WTC11 (cell line): ENCODE measurements around the gene SP140. TPM values are rescaled to one million over a fixed set of nuclear protein-coding genes. Genes with fewer than 3 reads are reported as not detected.

Experiments
- ATAC-seq: fragments of 200-7000 bp; cut with Tn5 transposase; 2 replicates; pipeline ENCODE4 v1.10.0; 2021; ENCODE audit warnings: mild to moderate bottlenecking, moderate library complexity
- CTCF ChIA-PET: fragments of 300-600 bp; sonication (Branson Sonifier 250); formaldehyde crosslinking; loops from one replicate; lab custom pipeline; 2021; ENCODE audit warnings: antibody characterized with exemption; lab: Charles Lee
- POLR2A ChIA-PET: fragments of 350-600 bp; sonication (Branson Sonifier 250); formaldehyde crosslinking; loops from one replicate; lab custom pipeline; 2021; ENCODE audit warnings: antibody characterized with exemption; lab: Charles Lee
- DNase-seq: peaks from one replicate; pipeline ENCODE4 v3.0.0; 2021; ENCODE audit warnings: low spot score
- H3K27ac Mint-ChIP-seq: 2 replicates; pipeline ENCODE4 v1.8.0; 2021; ENCODE audit warnings: mixed read lengths
- H3K27me3 Mint-ChIP-seq: 2 replicates; pipeline ENCODE4 v1.8.0; 2021; ENCODE audit warnings: low read depth, mild to moderate bottlenecking, moderate library complexity, mixed read lengths
- H3K36me3 Mint-ChIP-seq: 2 replicates; pipeline ENCODE4 v1.8.0; 2021; ENCODE audit warnings: mixed read lengths
- H3K4me1 Mint-ChIP-seq: 2 replicates; pipeline ENCODE4 v1.8.0; 2022; ENCODE audit warnings: mixed read lengths
- H3K4me3 Mint-ChIP-seq: 2 replicates; pipeline ENCODE4 v1.8.0; 2021; ENCODE audit warnings: mild to moderate bottlenecking, moderate library complexity, mixed read lengths
- H3K9me3 Mint-ChIP-seq: 2 replicates; pipeline ENCODE4 v1.8.0; 2021; ENCODE audit warnings: mixed read lengths
- CBFB ChIP-seq: sonication (generic); formaldehyde crosslinking; IDR thresholded peaks from 2 replicates; pipeline ENCODE4 v1.8.1; 2022; ENCODE audit warnings: mild to moderate bottlenecking, low read depth, missing genetic modification reagents
- CREM ChIP-seq: sonication (generic); formaldehyde crosslinking; IDR thresholded peaks from 2 replicates; pipeline ENCODE4 v1.8.1; 2022; ENCODE audit warnings: mild to moderate bottlenecking, missing genetic modification reagents, moderate library complexity
- ESRRA ChIP-seq: sonication (generic); formaldehyde crosslinking; IDR thresholded peaks from 2 replicates; pipeline ENCODE4 v1.8.1; 2022; ENCODE audit warnings: mild to moderate bottlenecking, missing genetic modification reagents, borderline replicate concordance
- FOXJ3 ChIP-seq: sonication (generic); formaldehyde crosslinking; IDR thresholded peaks from 2 replicates; pipeline ENCODE4 v1.9.0; 2021; ENCODE audit warnings: missing genetic modification reagents, mild to moderate bottlenecking, borderline replicate concordance
- KAT7 ChIP-seq: sonication (generic); formaldehyde crosslinking; IDR thresholded peaks from 2 replicates; pipeline ENCODE4 v1.8.1; 2023; ENCODE audit warnings: missing genetic modification reagents, mild to moderate bottlenecking, borderline replicate concordance
- NR2C2 ChIP-seq: sonication (generic); formaldehyde crosslinking; IDR thresholded peaks from 2 replicates; pipeline ENCODE4 v1.8.0; 2022; ENCODE audit warnings: mild to moderate bottlenecking, missing genetic modification reagents
- SMAD3 ChIP-seq: sonication (generic); formaldehyde crosslinking; IDR thresholded peaks from 2 replicates; pipeline ENCODE4 v1.8.0; 2022; ENCODE audit warnings: missing genetic modification reagents, mild to moderate bottlenecking, borderline replicate concordance
- TEAD1 ChIP-seq: sonication (generic); formaldehyde crosslinking; IDR thresholded peaks from 2 replicates; pipeline ENCODE4 v1.8.0; 2022; ENCODE audit warnings: mild to moderate bottlenecking, missing genetic modification reagents
- TP53 ChIP-seq: sonication (generic); formaldehyde crosslinking; IDR thresholded peaks from 2 replicates; pipeline ENCODE4 v1.8.1; 2023; ENCODE audit warnings: mild to moderate bottlenecking, missing genetic modification reagents
- ZBTB21 ChIP-seq: sonication (generic); formaldehyde crosslinking; IDR thresholded peaks from 2 replicates; pipeline ENCODE4 v1.8.1; 2023; ENCODE audit warnings: mild to moderate bottlenecking, missing genetic modification reagents, borderline replicate concordance
- ZNF121 ChIP-seq: sonication (generic); formaldehyde crosslinking; IDR thresholded peaks from 2 replicates; pipeline ENCODE4 v1.8.0; 2023; ENCODE audit warnings: missing genetic modification reagents
- ZNF232 ChIP-seq: sonication (generic); formaldehyde crosslinking; IDR thresholded peaks from 2 replicates; pipeline ENCODE4 v1.8.0; 2022; ENCODE audit warnings: mild to moderate bottlenecking, missing genetic modification reagents
- ZNF396 ChIP-seq: fragments of 250-450 bp; sonication (Bioruptor Pico); IDR thresholded peaks from 2 replicates; pipeline ENCODE4 v1.8.0; 2021; ENCODE audit warnings: mild to moderate bottlenecking, moderate library complexity, borderline replicate concordance
- ZNF671 ChIP-seq: fragments of 250-450 bp; sonication (Bioruptor Pico); IDR thresholded peaks from 2 replicates; pipeline ENCODE4 v1.8.0; 2021; ENCODE audit warnings: mild to moderate bottlenecking
- total RNA-seq: library from RNA; stranded (reverse); gene quantifications from 3 replicates; pipeline ENCODE4 v1.2.3, GENCODE V29; 2021
- TF ChIP-seq, protein P1 (sequence below): fragments of 250-450 bp; sonication (Bioruptor Pico); conservative IDR thresholded peaks from 2 replicates; pipeline ENCODE4 v1.9.0; 2021; ENCODE audit warnings: mild to moderate bottlenecking
- TF ChIP-seq, protein P2 (sequence below): sonication (generic); formaldehyde crosslinking; IDR thresholded peaks from 2 replicates; pipeline ENCODE4 v1.8.0; 2022; ENCODE audit warnings: mild to moderate bottlenecking, missing genetic modification reagents
- TF ChIP-seq, protein P3 (sequence below): sonication (generic); formaldehyde crosslinking; IDR thresholded peaks from 2 replicates; pipeline ENCODE4 v1.8.0; 2022; ENCODE audit warnings: mild to moderate bottlenecking, missing genetic modification reagents
- TF ChIP-seq, protein P4 (sequence below): sonication (generic); formaldehyde crosslinking; IDR thresholded peaks from 2 replicates; pipeline ENCODE4 v1.8.1; 2023; ENCODE audit warnings: mild to moderate bottlenecking, missing genetic modification reagents, moderate library complexity
- TF ChIP-seq, protein P5 (sequence below): sonication (generic); formaldehyde crosslinking; IDR thresholded peaks from 2 replicates; pipeline ENCODE4 v1.8.1; 2023; ENCODE audit warnings: mild to moderate bottlenecking, missing genetic modification reagents
- TF ChIP-seq, protein P6 (sequence below): sonication (generic); formaldehyde crosslinking; IDR thresholded peaks from 2 replicates; pipeline ENCODE4 v1.8.1; 2022; ENCODE audit warnings: low read depth, mild to moderate bottlenecking, moderate library complexity, missing genetic modification reagents, borderline replicate concordance
- TF ChIP-seq, protein P7 (sequence below): sonication (generic); formaldehyde crosslinking; IDR thresholded peaks from 2 replicates; pipeline ENCODE4 v1.8.0; 2022; ENCODE audit warnings: mild to moderate bottlenecking, missing genetic modification reagents
- TF ChIP-seq, protein P8 (sequence below): sonication (generic); formaldehyde crosslinking; IDR thresholded peaks from 2 replicates; pipeline ENCODE4 v1.8.0; 2022; ENCODE audit warnings: mild to moderate bottlenecking, missing genetic modification reagents

Gene SP140
- total RNA-seq, 1 experiment from 2014 or later, result 0.66 TPM

DNA sequence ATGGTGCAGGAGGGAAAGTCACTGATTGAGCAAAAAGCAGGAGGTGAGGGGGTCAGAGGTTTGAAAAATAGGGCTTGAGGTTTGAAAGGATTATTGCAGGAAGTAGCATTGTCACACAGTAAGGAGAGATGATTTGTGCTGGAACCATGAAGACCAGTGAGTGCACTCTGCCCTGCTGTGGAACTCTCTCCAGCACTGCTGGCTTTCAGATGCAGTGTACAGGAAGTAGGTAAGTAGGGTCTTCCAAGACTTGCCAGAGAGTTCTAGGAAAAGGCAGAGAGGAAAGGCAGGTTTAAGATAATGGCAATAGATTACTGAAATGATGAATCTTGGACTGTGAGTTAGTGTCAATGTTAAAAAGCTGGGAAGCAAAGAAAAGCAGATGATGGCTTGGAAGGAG lies 17.0 kb upstream of the SP140 start (continued):
- TF ChIP-seq, protein P1, sequence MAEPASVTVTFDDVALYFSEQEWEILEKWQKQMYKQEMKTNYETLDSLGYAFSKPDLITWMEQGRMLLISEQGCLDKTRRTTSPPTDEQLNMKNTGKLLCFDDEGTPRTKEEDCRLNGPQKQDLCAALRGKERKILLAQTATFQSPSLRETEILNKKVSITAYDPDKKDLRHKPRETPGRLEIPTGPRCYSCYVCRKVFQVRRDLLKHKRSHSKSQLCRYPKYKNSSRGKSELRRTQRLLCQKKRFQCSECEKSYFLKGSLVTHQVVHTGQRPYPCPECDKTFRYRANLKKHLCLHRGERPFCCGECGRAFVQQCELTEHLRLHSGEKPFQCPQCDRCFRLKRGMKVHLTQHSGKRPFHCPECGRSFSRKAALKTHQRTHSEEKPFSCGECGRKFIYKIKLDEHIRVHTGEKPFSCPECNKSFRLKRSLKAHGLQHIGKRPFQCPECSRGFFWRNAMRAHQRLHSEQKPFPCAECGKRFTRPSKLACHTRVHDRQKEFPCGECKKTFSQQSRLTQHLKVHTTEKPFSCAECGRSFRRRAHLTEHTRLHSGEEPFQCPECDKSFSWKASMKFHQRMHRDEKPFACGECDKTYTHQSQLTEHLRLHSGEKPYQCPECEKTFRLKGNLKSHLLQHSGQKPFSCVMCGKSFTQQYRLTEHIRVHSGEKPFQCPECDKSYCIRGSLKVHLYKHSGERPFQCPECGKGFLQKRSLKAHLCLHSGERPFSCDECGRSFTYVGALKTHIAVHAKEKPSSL (CRISPR knock-in tag), result no peak
- TF ChIP-seq, protein P2, sequence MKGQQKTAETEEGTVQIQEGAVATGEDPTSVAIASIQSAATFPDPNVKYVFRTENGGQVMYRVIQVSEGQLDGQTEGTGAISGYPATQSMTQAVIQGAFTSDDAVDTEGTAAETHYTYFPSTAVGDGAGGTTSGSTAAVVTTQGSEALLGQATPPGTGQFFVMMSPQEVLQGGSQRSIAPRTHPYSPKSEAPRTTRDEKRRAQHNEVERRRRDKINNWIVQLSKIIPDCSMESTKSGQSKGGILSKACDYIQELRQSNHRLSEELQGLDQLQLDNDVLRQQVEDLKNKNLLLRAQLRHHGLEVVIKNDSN (CRISPR knock-in tag), result no peak
- TF ChIP-seq, protein P3, sequence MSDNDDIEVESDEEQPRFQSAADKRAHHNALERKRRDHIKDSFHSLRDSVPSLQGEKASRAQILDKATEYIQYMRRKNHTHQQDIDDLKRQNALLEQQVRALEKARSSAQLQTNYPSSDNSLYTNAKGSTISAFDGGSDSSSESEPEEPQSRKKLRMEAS, result no peak
- TF ChIP-seq, protein P4, sequence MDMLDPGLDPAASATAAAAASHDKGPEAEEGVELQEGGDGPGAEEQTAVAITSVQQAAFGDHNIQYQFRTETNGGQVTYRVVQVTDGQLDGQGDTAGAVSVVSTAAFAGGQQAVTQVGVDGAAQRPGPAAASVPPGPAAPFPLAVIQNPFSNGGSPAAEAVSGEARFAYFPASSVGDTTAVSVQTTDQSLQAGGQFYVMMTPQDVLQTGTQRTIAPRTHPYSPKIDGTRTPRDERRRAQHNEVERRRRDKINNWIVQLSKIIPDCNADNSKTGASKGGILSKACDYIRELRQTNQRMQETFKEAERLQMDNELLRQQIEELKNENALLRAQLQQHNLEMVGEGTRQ (CRISPR knock-in tag), result no peak
- no peak for TF ChIP-seq ZNF671
- no peak for TF ChIP-seq CBFB (CRISPR knock-in tag)
- no peak for TF ChIP-seq ZNF232 (CRISPR knock-in tag)
- no peak for TF ChIP-seq ZBTB21 (CRISPR knock-in tag)
- TF ChIP-seq KAT7 (CRISPR knock-in tag), result no peak
- no peak for TF ChIP-seq CREM
- TF ChIP-seq NR2C2 (CRISPR knock-in tag), result no peak
- TF ChIP-seq, protein P5, sequence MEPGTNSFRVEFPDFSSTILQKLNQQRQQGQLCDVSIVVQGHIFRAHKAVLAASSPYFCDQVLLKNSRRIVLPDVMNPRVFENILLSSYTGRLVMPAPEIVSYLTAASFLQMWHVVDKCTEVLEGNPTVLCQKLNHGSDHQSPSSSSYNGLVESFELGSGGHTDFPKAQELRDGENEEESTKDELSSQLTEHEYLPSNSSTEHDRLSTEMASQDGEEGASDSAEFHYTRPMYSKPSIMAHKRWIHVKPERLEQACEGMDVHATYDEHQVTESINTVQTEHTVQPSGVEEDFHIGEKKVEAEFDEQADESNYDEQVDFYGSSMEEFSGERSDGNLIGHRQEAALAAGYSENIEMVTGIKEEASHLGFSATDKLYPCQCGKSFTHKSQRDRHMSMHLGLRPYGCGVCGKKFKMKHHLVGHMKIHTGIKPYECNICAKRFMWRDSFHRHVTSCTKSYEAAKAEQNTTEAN (CRISPR knock-in tag), result no peak
- TF ChIP-seq, protein P6, sequence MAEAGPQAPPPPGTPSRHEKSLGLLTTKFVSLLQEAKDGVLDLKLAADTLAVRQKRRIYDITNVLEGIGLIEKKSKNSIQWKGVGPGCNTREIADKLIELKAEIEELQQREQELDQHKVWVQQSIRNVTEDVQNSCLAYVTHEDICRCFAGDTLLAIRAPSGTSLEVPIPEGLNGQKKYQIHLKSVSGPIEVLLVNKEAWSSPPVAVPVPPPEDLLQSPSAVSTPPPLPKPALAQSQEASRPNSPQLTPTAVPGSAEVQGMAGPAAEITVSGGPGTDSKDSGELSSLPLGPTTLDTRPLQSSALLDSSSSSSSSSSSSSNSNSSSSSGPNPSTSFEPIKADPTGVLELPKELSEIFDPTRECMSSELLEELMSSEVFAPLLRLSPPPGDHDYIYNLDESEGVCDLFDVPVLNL, result no peak

DNA sequence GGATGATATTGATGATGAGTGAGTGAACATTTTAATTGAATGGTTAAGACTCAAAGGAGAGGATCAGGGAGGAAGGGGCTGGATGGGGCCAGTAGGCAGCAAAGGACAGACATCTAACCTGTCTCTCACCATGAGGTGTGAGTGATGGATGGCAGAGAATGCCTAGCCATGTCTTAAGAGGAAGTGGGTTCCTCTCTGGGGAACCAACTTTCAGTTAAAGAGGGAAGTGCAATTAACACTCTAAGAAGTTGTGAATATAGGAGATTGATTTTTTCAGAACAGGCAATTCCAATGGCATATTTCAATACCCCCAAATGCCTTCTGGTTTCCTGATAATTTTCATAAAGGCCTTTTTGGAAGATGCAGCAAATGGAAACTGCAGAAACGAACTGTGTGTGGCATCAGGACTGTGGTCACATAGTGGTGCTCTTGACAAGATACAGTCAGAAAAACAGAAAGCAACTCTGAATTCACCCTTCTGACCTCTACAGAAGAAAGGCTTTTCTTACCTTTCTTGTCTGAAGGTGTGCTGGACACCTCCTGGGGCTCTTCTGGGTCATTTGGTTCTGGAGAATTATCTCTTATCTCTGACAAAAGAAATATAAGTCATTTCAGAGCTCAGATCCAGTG lies 16.0 kb upstream of the SP140 start:
- H3K4me1 Mint-ChIP-seq, result peaks cover 2% of the 10 kb centered on the region
- ChIA-PET POLR2A (no interaction called here), CTCF (no interaction called here)
- DNase-seq, result no peak
- H3K27ac Mint-ChIP-seq, result no peak overlapping the region
- H3K4me3 Mint-ChIP-seq, result no peak overlapping the region
- TF ChIP-seq ZNF121, result no peak
- no peak for TF ChIP-seq TEAD1
- no peak for TF ChIP-seq TP53 (CRISPR knock-in tag)
- no peak for TF ChIP-seq CREM
- TF ChIP-seq ESRRA (CRISPR knock-in tag), result no peak
- TF ChIP-seq SMAD3 (CRISPR knock-in tag), result no peak
- TF ChIP-seq, protein P7, sequence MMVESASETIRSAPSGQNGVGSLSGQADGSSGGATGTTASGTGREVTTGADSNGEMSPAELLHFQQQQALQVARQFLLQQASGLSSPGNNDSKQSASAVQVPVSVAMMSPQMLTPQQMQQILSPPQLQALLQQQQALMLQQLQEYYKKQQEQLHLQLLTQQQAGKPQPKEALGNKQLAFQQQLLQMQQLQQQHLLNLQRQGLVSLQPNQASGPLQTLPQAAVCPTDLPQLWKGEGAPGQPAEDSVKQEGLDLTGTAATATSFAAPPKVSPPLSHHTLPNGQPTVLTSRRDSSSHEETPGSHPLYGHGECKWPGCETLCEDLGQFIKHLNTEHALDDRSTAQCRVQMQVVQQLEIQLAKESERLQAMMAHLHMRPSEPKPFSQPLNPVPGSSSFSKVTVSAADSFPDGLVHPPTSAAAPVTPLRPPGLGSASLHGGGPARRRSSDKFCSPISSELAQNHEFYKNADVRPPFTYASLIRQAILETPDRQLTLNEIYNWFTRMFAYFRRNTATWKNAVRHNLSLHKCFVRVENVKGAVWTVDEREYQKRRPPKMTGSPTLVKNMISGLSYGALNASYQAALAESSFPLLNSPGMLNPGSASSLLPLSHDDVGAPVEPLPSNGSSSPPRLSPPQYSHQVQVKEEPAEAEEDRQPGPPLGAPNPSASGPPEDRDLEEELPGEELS (CRISPR knock-in tag), result no peak
- no peak for TF ChIP-seq ZNF396
- TF ChIP-seq, protein P8, sequence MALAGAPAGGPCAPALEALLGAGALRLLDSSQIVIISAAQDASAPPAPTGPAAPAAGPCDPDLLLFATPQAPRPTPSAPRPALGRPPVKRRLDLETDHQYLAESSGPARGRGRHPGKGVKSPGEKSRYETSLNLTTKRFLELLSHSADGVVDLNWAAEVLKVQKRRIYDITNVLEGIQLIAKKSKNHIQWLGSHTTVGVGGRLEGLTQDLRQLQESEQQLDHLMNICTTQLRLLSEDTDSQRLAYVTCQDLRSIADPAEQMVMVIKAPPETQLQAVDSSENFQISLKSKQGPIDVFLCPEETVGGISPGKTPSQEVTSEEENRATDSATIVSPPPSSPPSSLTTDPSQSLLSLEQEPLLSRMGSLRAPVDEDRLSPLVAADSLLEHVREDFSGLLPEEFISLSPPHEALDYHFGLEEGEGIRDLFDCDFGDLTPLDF (CRISPR knock-in tag), result no peak
- no peak for TF ChIP-seq FOXJ3 (CRISPR knock-in tag)
- no peaks in the 10 kb centered on the region for H3K27me3 Mint-ChIP-seq
- H3K9me3 Mint-ChIP-seq, result no peaks in the 10 kb centered on the region
- ATAC-seq, result no peak
- no peaks in the 10 kb centered on the region for H3K36me3 Mint-ChIP-seq
